ENCODE results near the gene TMEM256.

DNA sequence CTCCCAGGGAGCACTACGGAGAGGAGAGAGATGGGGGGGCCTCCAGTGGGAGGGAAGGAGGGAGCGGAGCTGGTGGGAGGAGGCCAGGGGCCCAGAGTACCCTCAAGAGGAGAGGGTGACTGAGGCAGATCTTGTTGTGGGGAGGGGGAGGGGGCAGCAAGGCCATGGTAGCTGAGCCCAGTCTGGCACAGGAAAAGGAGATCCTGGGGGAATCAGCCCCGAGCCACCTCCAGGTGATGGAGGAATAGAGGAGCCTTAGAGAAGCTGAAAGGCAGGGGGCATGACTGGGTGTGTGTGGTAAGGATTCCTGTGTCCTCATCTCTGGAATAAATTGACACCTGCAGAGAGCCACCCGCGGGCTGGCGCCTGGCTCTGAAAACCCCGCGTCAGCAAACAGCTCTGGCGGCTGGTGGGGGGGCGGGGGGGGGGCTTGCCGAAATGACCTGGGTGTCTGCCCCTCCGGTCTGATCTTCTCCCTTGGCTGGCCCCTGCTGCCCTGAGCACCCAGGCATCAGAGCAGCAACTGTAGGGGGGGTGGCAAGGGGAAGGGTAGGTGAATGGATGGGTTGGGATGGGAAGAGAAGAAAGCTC lies 2.4 kb upstream of the TMEM256 start:
- TF ChIP-seq, protein P1, sequence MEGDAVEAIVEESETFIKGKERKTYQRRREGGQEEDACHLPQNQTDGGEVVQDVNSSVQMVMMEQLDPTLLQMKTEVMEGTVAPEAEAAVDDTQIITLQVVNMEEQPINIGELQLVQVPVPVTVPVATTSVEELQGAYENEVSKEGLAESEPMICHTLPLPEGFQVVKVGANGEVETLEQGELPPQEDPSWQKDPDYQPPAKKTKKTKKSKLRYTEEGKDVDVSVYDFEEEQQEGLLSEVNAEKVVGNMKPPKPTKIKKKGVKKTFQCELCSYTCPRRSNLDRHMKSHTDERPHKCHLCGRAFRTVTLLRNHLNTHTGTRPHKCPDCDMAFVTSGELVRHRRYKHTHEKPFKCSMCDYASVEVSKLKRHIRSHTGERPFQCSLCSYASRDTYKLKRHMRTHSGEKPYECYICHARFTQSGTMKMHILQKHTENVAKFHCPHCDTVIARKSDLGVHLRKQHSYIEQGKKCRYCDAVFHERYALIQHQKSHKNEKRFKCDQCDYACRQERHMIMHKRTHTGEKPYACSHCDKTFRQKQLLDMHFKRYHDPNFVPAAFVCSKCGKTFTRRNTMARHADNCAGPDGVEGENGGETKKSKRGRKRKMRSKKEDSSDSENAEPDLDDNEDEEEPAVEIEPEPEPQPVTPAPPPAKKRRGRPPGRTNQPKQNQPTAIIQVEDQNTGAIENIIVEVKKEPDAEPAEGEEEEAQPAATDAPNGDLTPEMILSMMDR (IDR thresholded peaks at IDR 0.05) = no peak
- TF ChIP-seq POLR2A (IDR thresholded peaks at IDR 0.05) (no peak), POLR2AphosphoS5 (IDR thresholded peaks at IDR 0.05; ENCODE audit: insufficient read depth in 1 of 2, low read depth in 1 of 2) (no peak)
